Right cardiac atrium (tissue), 5 donors: ENCODE results near the gene KCNE3. TPM values are rescaled to one million over a fixed set of nuclear protein-coding genes. Genes with fewer than 3 reads are reported as not detected.

Experiments used
- ATAC-seq, 2 donors: fragments of 200-7000 bp; cut with Tn5 transposase; one replicate each; pipeline versions ENCODE4 v1.8.0 to v1.9.1; 2020; ENCODE audit warnings: moderate library complexity in 2 of 2, mild to moderate bottlenecking in 1 of 2
- DNase-seq, 3 donors: peaks; one replicate each; pipeline ENCODE4 v3.0.0-alpha.2; 2020
- H3K27ac ChIP-seq: one replicate; pipeline ENCODE4 v1.5.1; 2013; ENCODE audit warnings: mild to moderate bottlenecking, low read length, control low read depth, moderate library complexity
- H3K27me3 ChIP-seq: one replicate; pipeline ENCODE4 v1.6.1; 2013; ENCODE audit not compliant: control insufficient read depth, insufficient read depth
- H3K4me1 ChIP-seq: one replicate; pipeline ENCODE4 v1.6.1; 2013; ENCODE audit warnings: low read length; ENCODE audit not compliant: control insufficient read depth, insufficient read depth
- H3K4me3 ChIP-seq: one replicate; pipeline ENCODE4 v1.5.1; 2013; ENCODE audit warnings: low read length, control low read depth
- H3K9me3 ChIP-seq: one replicate; pipeline ENCODE4 v1.6.1; 2013; ENCODE audit warnings: low read length; ENCODE audit not compliant: control insufficient read depth
- WGBS: extraction: QIAGEN DNeasy Blood & Tissue Kit; methylation state at CpG from one replicate; pipeline ENCODE4 v1.1.7; 2013; 5-methylcytosine and 5-hydroxymethylcytosine counted together
- intact Hi-C, 4 donors: fragments of 100-400 bp; cut with DNase I; formaldehyde crosslinking; loops; one replicate each; pipeline versions ENCODE4 v1.11.0 to v1.14.0; 2022 to 2023
- polyA plus RNA-seq: library from polyadenylated mRNA; stranded (reverse); fragments of 200-250 nt; gene quantifications from one replicate; pipeline ENCODE4 v1.2.3, GENCODE V29; 2013
- total RNA-seq, 4 donors: library from RNA; stranded (reverse); fragmentation: NEBNext Ultra II Directional; extraction: Animal tissue kit (Norgen Biotek cat#: 25700); gene quantifications; one replicate each; pipeline ENCODE4 v1.2.1, GENCODE V29; 2021
- donor health status: healthy with polysubstance abuse.
- donor health status: DM: no; HTN: yes; CAD: no.
- donor health status: DM: no; HTN: no; CAD: no.
- donor health status: DM: no; HTN: yes; CAD: no; lungs with severe emphysema.
- donor health status: DM: yes; HTN: yes; CAD: no.

KCNE3 gene
- total and polyA plus RNA-seq, 5 donors = 2.2 to 7.4 (median 4.6) TPM

GRCh38 chr11:74412733-74413359, 54.5 kb downstream of the KCNE3 start:
- no peak for ATAC-seq
- intact Hi-C loops = no loop called here
- DNase-seq = no peak
- no peak overlapping the region for H3K27ac ChIP-seq
- H3K9me3 ChIP-seq = no peaks in the 10 kb centered on the region
- H3K4me3 ChIP-seq = no peak overlapping the region
- WGBS = 64% methylated on average over 11 of the region's 11 CpGs
- no peaks in the 10 kb centered on the region for H3K4me1 ChIP-seq
- H3K27me3 ChIP-seq = no peaks in the 10 kb centered on the region

GRCh38 chr11:74412321-74412720, 55.0 kb downstream of the KCNE3 start:
- no peaks in the 10 kb centered on the region for H3K9me3 ChIP-seq
- WGBS = 77% methylated on average over 2 of the region's 2 CpGs
- H3K27me3 ChIP-seq = no peaks in the 10 kb centered on the region
- H3K4me3 ChIP-seq = no peak overlapping the region
- DNase-seq = no peak
- intact Hi-C loops = no loop called here
- H3K4me1 ChIP-seq = no peaks in the 10 kb centered on the region
- no peak for ATAC-seq
- H3K27ac ChIP-seq = no peak overlapping the region

DNA sequence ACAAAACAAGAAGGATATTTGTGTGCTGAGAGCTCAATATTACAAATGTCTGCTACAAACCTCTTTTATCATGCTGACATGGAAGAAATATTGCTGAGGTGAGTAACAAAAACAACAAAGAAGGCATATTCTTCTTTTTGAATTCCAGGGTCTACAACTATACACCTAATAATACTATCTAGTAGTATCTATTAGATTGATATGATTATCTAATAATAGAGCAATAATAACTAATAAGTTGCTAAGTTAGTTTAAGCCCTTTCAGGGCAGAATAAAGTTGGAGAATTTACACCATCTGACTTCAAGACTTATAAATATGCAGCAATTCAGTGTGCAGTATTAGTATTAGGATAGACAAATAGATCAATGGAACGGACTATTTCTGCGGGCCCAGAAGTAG, 57.7 kb downstream of the KCNE3 start:
- WGBS = 97% methylated on average over 2 of the region's 2 CpGs
- DNase-seq (no peak), ATAC-seq (no peak)
- no peaks in the 10 kb centered on the region for H3K27me3 ChIP-seq
- intact Hi-C loops = no loop called here
- no peak overlapping the region for H3K4me3 ChIP-seq
- no peaks in the 10 kb centered on the region for H3K9me3 ChIP-seq
- no peaks in the 10 kb centered on the region for H3K4me1 ChIP-seq
- H3K27ac ChIP-seq = no peak overlapping the region

Other genes starting within 250 kb of the KCNE3 start
- under 1 TPM in 2 of 4 donors, not detected in 2; 0.21 to 0.72 TPM for gene P4HA3, start 155.9 kb downstream of the KCNE3 start, total RNA-seq
- gene P4HA3, start 155.9 kb downstream of the KCNE3 start, polyA plus RNA-seq = 0.07 TPM
- 1 to 10 TPM; 1.9 to 3.0 (median 2.6) TPM for gene PGM2L1, start 69.1 kb downstream of the KCNE3 start, total RNA-seq
- 0.84 TPM for gene PGM2L1, start 69.1 kb downstream of the KCNE3 start, polyA plus RNA-seq
- 1 to 10 TPM; 1.6 to 3.6 (median 2.7) TPM for gene LIPT2, start 26.2 kb upstream of the KCNE3 start, total RNA-seq
- 1.5 TPM for gene LIPT2, start 26.2 kb upstream of the KCNE3 start, polyA plus RNA-seq
- gene POLD3, start 125.0 kb upstream of the KCNE3 start, total RNA-seq = 1 to 10 TPM; 6.3 to 9.3 (median 7.8) TPM
- 4.4 TPM for gene POLD3, start 125.0 kb upstream of the KCNE3 start, polyA plus RNA-seq